ENCODE measurements around the gene MAST4. TPM values are rescaled to one million over a fixed set of nuclear protein-coding genes. Genes with fewer than 3 reads are reported as not detected.

Gene MAST4
- total RNA-seq, 4 donors from 2014 or later: 16.2 to 32.8 (median 25.0) TPM

DNA sequence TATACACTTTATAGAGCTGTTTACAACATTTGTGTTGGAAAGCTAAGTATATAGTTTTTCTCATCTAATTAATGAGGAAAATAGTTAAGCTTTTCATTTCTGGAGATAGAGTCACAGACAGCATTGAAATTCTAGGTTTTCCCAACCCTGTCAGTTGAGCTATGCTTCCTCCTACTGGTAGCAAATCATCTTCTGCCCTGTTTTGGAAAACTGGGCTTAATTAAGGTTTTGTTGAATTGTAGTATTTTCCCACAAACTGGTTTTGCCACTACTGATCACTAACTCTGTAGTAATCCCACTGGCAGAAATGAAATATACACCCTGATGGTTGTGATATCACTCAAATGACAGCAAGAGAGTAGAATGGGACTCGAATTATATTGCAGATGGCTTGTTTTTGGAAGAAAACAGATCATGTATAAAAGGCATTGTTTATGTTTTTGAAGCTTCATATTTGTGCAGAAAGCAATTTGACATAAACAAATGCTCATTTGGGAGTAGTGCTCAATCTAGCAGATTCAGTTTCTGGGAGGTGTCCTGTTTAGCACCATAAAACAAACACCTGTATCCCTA, 553.8 kb downstream of the MAST4 start:
- no peaks in the 10 kb centered on the region for H3K9me3 ChIP-seq
- H3K27me3 ChIP-seq: no peaks in the 10 kb centered on the region
- 71 to 75% methylated on average over 1 of the region's 1 CpG for WGBS, 2 donors (ENCODE audit: low coverage in 1 of 2)
- peak; percentile 56 for ATAC-seq
- TF ChIP-seq, protein P1, sequence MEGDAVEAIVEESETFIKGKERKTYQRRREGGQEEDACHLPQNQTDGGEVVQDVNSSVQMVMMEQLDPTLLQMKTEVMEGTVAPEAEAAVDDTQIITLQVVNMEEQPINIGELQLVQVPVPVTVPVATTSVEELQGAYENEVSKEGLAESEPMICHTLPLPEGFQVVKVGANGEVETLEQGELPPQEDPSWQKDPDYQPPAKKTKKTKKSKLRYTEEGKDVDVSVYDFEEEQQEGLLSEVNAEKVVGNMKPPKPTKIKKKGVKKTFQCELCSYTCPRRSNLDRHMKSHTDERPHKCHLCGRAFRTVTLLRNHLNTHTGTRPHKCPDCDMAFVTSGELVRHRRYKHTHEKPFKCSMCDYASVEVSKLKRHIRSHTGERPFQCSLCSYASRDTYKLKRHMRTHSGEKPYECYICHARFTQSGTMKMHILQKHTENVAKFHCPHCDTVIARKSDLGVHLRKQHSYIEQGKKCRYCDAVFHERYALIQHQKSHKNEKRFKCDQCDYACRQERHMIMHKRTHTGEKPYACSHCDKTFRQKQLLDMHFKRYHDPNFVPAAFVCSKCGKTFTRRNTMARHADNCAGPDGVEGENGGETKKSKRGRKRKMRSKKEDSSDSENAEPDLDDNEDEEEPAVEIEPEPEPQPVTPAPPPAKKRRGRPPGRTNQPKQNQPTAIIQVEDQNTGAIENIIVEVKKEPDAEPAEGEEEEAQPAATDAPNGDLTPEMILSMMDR (IDR thresholded peaks at IDR 0.05): peak in 3 of 4 experiments; percentile 47 to 60 (median 52)
- no peak for TF ChIP-seq POLR2A (IDR thresholded peaks at IDR 0.05)
- no peak for TF ChIP-seq POLR2AphosphoS5 (IDR thresholded peaks at IDR 0.05)
- H3K4me3 ChIP-seq: peak overlapping the region in 1 of 2 donors; percentile 27
- no peak overlapping the region for H3K27ac ChIP-seq
- H3K4me1 ChIP-seq: peaks cover 0 to 6% (median 0%) of the 10 kb centered on the region in 3 donors
- peaks cover 9 to 81% of the 10 kb centered on the region in 2 donors for H3K36me3 ChIP-seq

DNA sequence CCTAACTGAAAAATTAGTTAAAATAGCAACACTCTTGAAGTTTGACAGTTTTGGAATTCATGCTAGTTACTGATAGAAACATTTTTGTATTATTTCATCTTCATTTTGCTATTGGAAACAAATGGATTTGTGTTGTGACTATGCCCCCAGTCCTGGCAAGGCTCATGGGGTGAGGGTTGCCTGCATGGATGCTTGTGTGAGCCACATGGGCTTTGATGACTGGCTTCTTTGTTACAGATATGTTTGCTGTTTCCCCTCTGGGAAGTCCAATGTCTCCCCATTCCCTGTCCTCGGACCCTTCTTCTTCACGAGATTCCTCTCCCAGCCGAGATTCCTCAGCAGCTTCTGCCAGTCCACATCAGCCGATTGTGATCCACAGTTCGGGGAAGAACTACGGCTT, 556.2 kb downstream of the MAST4 start:
- ATAC-seq: no peak
- WGBS, 2 donors (ENCODE audit: low coverage in 1 of 2): 83 to 91% methylated on average over 3 to 5 of the region's 6 CpGs
- TF ChIP-seq POLR2A (IDR thresholded peaks at IDR 0.05) (no peak), EP300 (IDR thresholded peaks at IDR 0.05) (no peak), POLR2AphosphoS5 (IDR thresholded peaks at IDR 0.05) (no peak)
- TF ChIP-seq, protein P1 (IDR thresholded peaks at IDR 0.05): no peak

DNA sequence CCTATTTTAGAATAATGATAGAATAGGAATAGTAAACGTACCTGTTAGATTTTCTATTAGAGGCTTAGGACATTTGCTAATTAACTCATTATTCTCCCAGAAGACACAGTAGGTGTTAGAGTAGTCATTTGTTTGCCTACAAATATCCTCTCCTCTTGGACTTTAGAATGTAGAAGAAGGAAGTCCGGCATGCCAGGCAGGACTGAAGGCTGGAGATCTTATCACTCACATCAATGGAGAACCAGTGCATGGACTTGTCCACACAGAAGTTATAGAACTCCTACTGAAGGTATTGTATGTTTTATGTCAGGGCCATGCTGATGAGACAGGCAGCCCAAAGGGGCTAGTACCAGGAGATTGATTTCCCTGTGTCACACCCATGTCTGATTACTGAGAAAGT, 557.1 kb downstream of the MAST4 start:
- H3K4me1 ChIP-seq: peaks cover 0 to 20% (median 0%) of the 10 kb centered on the region in 3 donors
- H3K27me3 ChIP-seq: no peaks in the 10 kb centered on the region
- H3K27ac ChIP-seq: no peak overlapping the region
- no peak overlapping the region for H3K4me3 ChIP-seq
- TF ChIP-seq POLR2A (IDR thresholded peaks at IDR 0.05) (no peak), EP300 (IDR thresholded peaks at IDR 0.05) (no peak), POLR2AphosphoS5 (IDR thresholded peaks at IDR 0.05) (no peak)
- TF ChIP-seq, protein P1 (IDR thresholded peaks at IDR 0.05): no peak
- ATAC-seq: no peak
- H3K9me3 ChIP-seq: no peaks in the 10 kb centered on the region
- H3K36me3 ChIP-seq: peaks cover 3 to 69% of the 10 kb centered on the region in 2 donors
- 80 to 84% methylated on average over 2 of the region's 2 CpGs for WGBS, 2 donors (ENCODE audit: low coverage in 1 of 2)

More for the DNA sequence above, 556.2 kb downstream of the MAST4 start:
- Histone ChIP-seq H3K9me3 (no peaks in the 10 kb centered on the region), H3K27ac (no peak overlapping the region), H3K27me3 (no peaks in the 10 kb centered on the region), H3K4me1 (peaks cover 0 to 18% (median 0%) of the 10 kb centered on the region in 3 donors), H3K4me3 (no peak overlapping the region), H3K36me3 (peaks cover 3 to 74% of the 10 kb centered on the region in 2 donors)

DNA sequence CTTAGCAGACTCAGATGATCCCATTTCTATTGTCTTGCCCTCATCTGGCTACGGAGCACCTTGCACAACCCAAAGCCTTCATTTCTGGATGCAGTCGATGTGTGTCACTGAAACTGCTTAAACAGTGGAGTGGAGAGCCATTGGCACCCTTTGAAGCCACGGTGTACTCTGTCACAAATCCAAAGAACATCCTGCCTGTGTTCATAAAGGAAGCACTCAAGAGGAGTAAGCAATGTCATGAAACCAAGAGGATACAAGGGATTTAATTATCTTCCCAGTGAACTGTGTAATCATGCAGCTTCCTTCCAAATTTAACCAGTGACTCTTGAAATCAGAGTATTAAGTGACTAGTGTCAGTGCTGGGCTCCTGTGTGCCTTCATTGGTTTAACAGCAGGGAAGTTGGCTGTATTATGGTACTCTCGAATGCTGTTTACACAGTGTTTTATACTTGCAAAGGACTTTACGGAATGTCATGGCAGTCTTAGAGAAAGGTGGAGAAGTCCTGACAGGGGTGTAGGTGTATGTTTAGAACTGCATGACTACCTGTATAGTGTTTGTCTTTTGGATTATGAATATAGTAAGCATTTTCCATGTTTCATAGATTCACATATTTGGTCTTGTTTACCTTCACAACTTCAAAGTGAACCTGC, 558.5 kb downstream of the MAST4 start:
- Histone ChIP-seq H3K27ac (peak overlapping the region in 2 of 4 donors; percentile 18 to 41), H3K36me3 (peaks cover 3 to 64% of the 10 kb centered on the region in 2 donors), H3K4me3 (no peak overlapping the region), H3K4me1 (peaks cover 0 to 15% (median 0%) of the 10 kb centered on the region in 3 donors), H3K9me3 (no peaks in the 10 kb centered on the region), H3K27me3 (no peaks in the 10 kb centered on the region)
- ATAC-seq: no peak
- TF ChIP-seq POLR2AphosphoS5 (IDR thresholded peaks at IDR 0.05) (no peak), POLR2A (IDR thresholded peaks at IDR 0.05) (no peak), EP300 (IDR thresholded peaks at IDR 0.05) (no peak)
- TF ChIP-seq, protein P1 (IDR thresholded peaks at IDR 0.05): no peak
- WGBS, 2 donors (ENCODE audit: low coverage in 1 of 2): 68% methylated on average over 5 of the region's 5 CpGs; no CpG with 5 or more reads in 1 of the 2 donors

Data from gastroesophageal sphincter (tissue), 4 donors.